Bladder microvascular endothelial cell (primary cell): ENCODE results near the gene MAD2L1BP. TPM values are rescaled to one million over a fixed set of nuclear protein-coding genes. Genes with fewer than 3 reads are reported as not detected.

Source experiments
- total RNA-seq: library from RNA; depleted of rRNA; stranded (reverse); fragments of >200 nt; gene quantifications from 2 replicates; pipeline ENCODE4 v1.2.3, GENCODE V29; 2014

The MAD2L1BP gene
- 18.6 and 21.4 TPM in 2 replicates for total RNA-seq

GRCh38 chr6:43635387-43636307 lies at the start of gene MAD2L1BP:
Gene MAD2L1BP, plus strand, starts transcription at chr6:43635840. Its CDS starts 36 bp downstream, at chr6:43635876.

GRCh38 chr6:43629104-43629504 lies 6.5 kb upstream of the MAD2L1BP start, which contains the start of gene GTPBP2:
Gene GTPBP2, minus strand, starts transcription at chr6:43629264. Its CDS starts 102 bp downstream, at chr6:43629162.

GRCh38 chr6:43644940-43645612 lies 9.4 kb downstream of the MAD2L1BP start, which contains the start of gene RSPH9:
Gene RSPH9, plus strand, starts transcription at chr6:43645036. Its CDS starts 63 bp downstream, at chr6:43645099.

GRCh38 chr6:43687437-43688347 lies 52.1 kb downstream of the MAD2L1BP start, which contains the start of gene MRPS18A:
Gene MRPS18A, minus strand, starts transcription at chr6:43687791. Its CDS starts 12 bp downstream, at chr6:43687779.

Other genes starting within 250 kb of the MAD2L1BP start
- 12.8 and 30.3 TPM in 2 replicates for gene ABCC10, start 208.3 kb upstream of the MAD2L1BP start, total RNA-seq
- 0.16 and 1.1 TPM in 2 replicates for gene DLK2, start 180.3 kb upstream of the MAD2L1BP start, total RNA-seq
- gene TJAP1, start 158.3 kb upstream of the MAD2L1BP start, total RNA-seq: 6.8 and 13.7 TPM in 2 replicates
- under 0.01 and 0.06 TPM in 2 replicates for gene LRRC73, start 125.5 kb upstream of the MAD2L1BP start, total RNA-seq
- gene YIPF3, start 118.9 kb upstream of the MAD2L1BP start, total RNA-seq: 86.9 and 201 TPM in 2 replicates
- 24.6 and 36.4 TPM in 2 replicates for gene POLR1C, start 118.8 kb upstream of the MAD2L1BP start, total RNA-seq
- 15.2 and 39.9 TPM in 2 replicates for gene XPO5, start 59.8 kb upstream of the MAD2L1BP start, total RNA-seq
- gene POLH, start 59.7 kb upstream of the MAD2L1BP start, total RNA-seq: 16.7 and 26.6 TPM in 2 replicates
- 34.5 and 68.4 TPM in 2 replicates for gene GTPBP2, start 6.6 kb upstream of the MAD2L1BP start, total RNA-seq
- 0.06 and 0.16 TPM in 2 replicates for gene RSPH9, start 9.2 kb downstream of the MAD2L1BP start, total RNA-seq
- gene MRPS18A, start 52.0 kb downstream of the MAD2L1BP start, total RNA-seq: 37.8 and 39.2 TPM in 2 replicates
- 2.6 and 12.5 TPM in 2 replicates for gene VEGFA, start 134.4 kb downstream of the MAD2L1BP start, total RNA-seq